Limb (tissue), 2 donors: ENCODE measurements around the gene SKAP1.
A peak's percentile ranks its signal among the peaks of the same experiment; 100 is the strongest.
"Not testable (repeated sequence)": the region's sequence is repeated elsewhere in the genome, so short reads cannot be mapped to it uniquely, and the experiment has no call there.

Source experiments
- DNase-seq, 2 donors: peaks; one replicate each; pipeline ENCODE4 v3.0.0-alpha.2; 2016; ENCODE audit errors: extremely low spot score in 2 of 2

The SKAP1 gene

DNA sequence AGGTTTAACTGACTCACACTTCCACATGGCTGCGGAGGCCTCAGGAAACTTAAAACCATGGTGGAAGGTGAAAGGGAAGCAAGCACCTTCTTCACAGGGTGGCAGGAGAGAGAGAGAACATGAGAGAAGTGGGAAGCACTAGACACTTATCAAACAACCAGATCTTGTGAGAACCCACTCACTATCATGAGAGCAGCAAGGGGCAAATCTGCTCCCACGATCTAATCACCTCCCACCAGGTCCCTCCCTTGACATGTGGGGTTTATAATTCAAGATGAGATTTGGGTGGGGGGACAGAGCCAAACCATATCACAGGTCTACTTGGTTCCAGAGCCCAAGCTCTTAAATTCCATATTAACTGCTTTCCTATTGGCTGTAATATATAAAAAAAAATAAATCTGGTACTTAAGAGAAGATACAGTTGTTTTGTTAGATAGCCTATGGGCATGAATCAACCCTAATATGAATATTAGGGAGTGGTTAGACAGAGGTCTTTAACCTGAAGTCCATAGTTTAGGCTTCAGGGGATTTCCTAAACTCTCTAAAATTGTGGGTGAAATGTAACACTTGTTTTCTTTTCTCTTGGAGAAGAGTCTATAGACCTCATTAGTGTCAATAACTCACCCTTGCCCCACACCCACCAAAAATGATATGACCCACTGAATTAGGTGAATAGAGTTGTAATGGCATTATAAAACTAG, 56.7 kb downstream of the SKAP1 start:
- no peak for DNase-seq

- not testable (repeated sequence) for DNase-seq
Measured at GRCh38 chr17:48368967-48369366, 61.0 kb downstream of the SKAP1 start.

GRCh38 chr17:48368352-48368908, 61.6 kb downstream of the SKAP1 start:
- DNase-seq = no peak

DNA sequence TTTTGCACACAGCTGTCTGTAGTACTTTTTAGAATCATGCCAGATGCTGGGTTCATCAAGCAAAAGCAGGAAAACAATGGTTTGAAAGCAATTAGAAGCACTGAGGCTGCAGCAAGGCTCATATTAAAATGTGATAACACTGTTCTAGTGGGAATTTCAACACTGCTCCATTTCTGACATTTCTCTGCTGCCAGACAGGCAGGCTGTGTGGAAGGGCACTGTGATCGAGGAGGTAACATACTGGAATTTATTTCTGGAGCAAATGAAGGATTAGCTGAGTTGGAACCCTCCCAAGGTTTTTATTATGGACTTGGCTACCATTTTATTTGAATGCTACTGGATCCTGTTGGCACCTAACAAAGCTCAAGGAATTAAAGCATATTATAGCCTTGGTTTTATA, 66.9 kb downstream of the SKAP1 start:
- DNase-seq = no peak

GRCh38 chr17:48360861-48361633, 69.0 kb downstream of the SKAP1 start:
- DNase-seq = not testable (repeated sequence)

DNA sequence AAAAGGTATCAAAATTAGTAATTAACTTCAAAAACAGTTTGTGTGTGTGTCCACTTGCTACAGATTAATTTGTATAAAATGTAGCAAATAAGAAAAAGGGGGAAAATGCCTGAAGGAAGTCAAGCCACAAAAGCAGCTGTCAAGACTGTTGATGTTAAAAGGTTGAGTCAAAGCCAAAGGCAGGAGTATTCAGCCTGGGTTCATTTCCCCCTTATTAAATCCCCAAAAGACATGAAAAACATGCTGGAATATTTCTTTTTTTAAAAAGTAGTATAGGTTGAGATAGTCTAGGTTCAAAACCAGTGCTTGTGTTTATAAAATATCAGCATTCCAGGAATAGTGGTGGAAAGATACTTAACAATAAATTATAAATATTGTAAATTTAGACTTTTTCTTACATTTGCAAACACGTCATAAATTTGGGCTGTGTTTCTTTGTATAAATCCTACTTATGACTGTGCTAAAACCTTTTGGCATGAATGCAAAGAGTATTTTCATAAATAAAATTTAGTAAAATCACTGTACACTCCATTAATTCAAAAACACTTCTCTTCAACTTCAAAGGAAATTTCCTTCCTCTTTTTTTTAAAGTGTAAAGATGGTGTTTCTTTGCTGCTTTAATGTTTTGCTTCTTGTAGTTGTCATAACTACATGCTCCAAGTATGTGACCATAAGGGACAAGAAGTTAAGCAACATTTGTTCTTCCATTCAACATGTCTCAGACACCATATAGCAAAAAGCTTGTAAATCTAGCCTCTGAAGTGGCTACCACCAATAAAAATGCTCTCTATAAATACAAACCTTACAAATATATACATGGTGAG, 72.0 kb downstream of the SKAP1 start:
- DNase-seq = no peak

DNA sequence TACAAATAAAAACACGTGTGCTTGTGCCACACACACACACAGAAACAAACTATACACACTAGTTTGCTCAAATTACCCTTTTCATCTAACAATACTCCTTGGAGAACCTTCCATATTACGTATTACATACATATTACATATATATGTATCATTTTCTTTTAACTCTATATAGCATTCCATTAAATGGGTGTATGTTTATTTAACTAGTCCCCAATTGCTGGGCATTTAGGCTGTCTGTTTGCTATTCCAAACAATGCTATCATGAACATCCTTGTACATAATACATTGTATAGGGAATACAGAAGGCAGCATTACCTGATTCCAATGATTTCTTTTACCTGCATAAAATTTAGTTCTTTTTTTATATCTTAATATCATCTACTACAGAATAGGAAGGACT, 73.1 kb downstream of the SKAP1 start:
- DNase-seq = no peak

GRCh38 chr17:48352630-48353029, 77.4 kb downstream of the SKAP1 start:
- DNase-seq = no peak

- peak in 1 of 2 donors; percentile 56 for DNase-seq
Measured at GRCh38 chr17:48351911-48352332, 78.1 kb downstream of the SKAP1 start.

GRCh38 chr17:48348352-48348751, 81.7 kb downstream of the SKAP1 start:
- DNase-seq = no peak

DNA sequence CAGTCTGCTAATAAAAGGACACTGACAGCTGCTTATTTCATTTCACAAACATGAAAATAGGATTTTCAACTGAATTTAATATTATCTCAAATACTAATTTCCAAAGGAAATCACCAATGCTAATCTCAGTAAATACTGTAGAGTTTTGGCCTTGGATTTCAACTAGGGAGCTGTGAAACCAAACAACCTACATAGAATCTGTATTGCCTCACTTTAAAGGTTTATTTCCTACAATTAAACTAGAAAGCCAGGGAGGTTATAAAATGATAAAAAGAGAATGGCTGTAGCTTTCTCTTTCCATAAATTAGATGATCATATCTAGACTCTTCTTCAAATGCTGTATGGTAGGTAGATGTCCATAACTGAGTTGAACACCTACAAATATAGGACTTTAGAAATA, 82.8 kb downstream of the SKAP1 start:
- no peak for DNase-seq

- no peak for DNase-seq
Measured at GRCh38 chr17:48344251-48344650, 85.8 kb downstream of the SKAP1 start.

- no peak for DNase-seq
Measured at GRCh38 chr17:48340916-48341315, 89.1 kb downstream of the SKAP1 start.

GRCh38 chr17:48338720-48339119, 91.3 kb downstream of the SKAP1 start:
- no peak for DNase-seq

DNA sequence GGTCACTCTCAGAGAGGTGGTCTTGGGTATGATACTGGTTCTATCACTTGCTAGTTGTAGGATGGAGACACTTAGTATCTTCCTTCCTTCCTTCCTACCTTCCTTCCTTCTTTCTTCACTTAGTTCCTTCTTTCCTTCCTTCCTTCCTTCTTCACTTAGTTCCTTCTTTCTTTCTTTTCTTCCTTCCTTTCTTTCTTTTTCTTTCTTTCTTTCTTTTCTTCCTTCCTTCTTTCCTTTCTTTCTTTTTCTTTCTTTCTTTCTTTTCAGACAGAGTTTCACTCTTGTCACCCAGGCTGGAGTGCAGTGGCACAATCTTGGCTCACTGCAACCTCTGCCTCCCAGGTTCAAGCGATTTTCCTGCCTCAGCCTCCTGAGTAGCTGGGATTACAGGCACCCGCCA, 92.1 kb downstream of the SKAP1 start:
- DNase-seq = not testable (repeated sequence)

GRCh38 chr17:48336986-48337385, 93.0 kb downstream of the SKAP1 start:
- no peak for DNase-seq

GRCh38 chr17:48335858-48336500, 94.0 kb downstream of the SKAP1 start:
- peak in 1 of 2 donors; percentile 78 for DNase-seq

- DNase-seq = no peak
Measured at GRCh38 chr17:48335146-48335784, 94.7 kb downstream of the SKAP1 start.

GRCh38 chr17:48333034-48333530, 96.9 kb downstream of the SKAP1 start:
- DNase-seq = no peak

- DNase-seq = no peak
Measured at GRCh38 chr17:48330887-48331286, 99.1 kb downstream of the SKAP1 start.

DNA sequence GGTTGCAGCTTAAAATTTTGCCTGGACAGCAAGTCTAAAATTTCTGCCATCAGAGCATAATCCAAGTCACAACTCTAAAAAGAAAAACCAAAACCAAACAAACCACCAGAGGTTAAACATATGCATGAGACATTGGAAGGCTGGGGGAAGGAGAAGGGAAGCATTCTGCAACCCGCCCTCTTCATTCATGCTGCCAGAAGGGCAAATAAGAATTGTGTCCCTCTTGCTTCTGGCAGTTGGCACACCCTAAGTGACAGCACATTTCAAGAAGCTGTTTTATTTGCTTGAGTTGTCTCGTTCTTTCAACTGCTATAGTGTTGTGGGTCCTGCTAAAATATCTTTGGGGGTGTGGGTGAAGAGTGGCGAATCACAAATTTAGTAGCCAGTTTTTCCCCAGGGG, 99.6 kb downstream of the SKAP1 start:
- DNase-seq = no peak
